Loucy (cell line): ENCODE data around the gene KDM3A.

ENCODE experiments used
- CTCF ChIP-seq: fragments of 200-600 bp; sonication (generic); conservative IDR thresholded peaks from 2 replicates; pipeline ENCODE4 v1.5.1; 2014; ENCODE audit warnings: mild to moderate bottlenecking, antibody characterized with exemption, low read length
- EZH2phosphoT487 ChIP-seq: fragments of 200-600 bp; IDR thresholded peaks from 2 replicates; pipeline ENCODE4 v1.6.1; 2018; ENCODE audit warnings: antibody characterized with exemption, mild to moderate bottlenecking, moderate library complexity, borderline replicate concordance

GRCh38 chr2:86412007-86412406 lies 29.2 kb upstream of the KDM3A start:
- TF ChIP-seq CTCF: no peak
- TF ChIP-seq EZH2phosphoT487: no peak
